PC-3 (cell line): ENCODE data around the gene NDFIP2. TPM values are rescaled to one million over a fixed set of nuclear protein-coding genes. Genes with fewer than 3 reads are reported as not detected.

Experiments
- ATAC-seq: fragments of 200-7000 bp; cut with Tn5 transposase; 2 replicates; pipeline ENCODE4 v1.9.1; 2020; ENCODE audit warnings: mild to moderate bottlenecking, moderate library complexity
- BruUV-seq: library from RNA; stranded (reverse); fragments of 400-500 nt; replicated peaks from 2 replicates; lab custom pipeline; 2021; lab: Mats Ljungman, UMichigan
- CTCF ChIA-PET: fragments of 300-600 bp; sonication (Branson Sonifier 250); formaldehyde crosslinking; loops from one replicate; lab custom pipeline; 2022; ENCODE audit warnings: antibody characterized with exemption; lab: Charles Lee
- POLR2A ChIA-PET: fragments of 300-600 bp; sonication (Branson Sonifier 250); formaldehyde crosslinking; loops from one replicate; lab custom pipeline; 2022; ENCODE audit warnings: antibody characterized with exemption; ENCODE audit not compliant: unreplicated experiment; lab: Charles Lee
- DNase-seq: peaks from one replicate; pipeline ENCODE4 v3.0.0-alpha.2; 2015
- H2AFZ ChIP-seq: fragments of 300-600 bp; sonication (generic); 2 replicates; pipeline ENCODE4 v1.6.0; 2016; ENCODE audit warnings: antibody characterized with exemption, low read length
- H3F3A ChIP-seq: fragments of 300-600 bp; sonication (generic); one replicate; pipeline ENCODE4 v1.6.0; 2017; ENCODE audit warnings: antibody characterized with exemption, low read length, control low read depth, mild to moderate bottlenecking; ENCODE audit not compliant: unreplicated experiment
- H3K27ac ChIP-seq: fragments of 300-600 bp; sonication (generic); 2 replicates; pipeline ENCODE4 v1.5.1; 2016; ENCODE audit warnings: mild to moderate bottlenecking, low read length
- H3K27me3 ChIP-seq: fragments of 300-600 bp; sonication (generic); 2 replicates; pipeline ENCODE4 v1.6.1; 2016; ENCODE audit warnings: low read length, mixed read lengths
- H3K36me3 ChIP-seq: fragments of 300-600 bp; sonication (generic); 2 replicates; pipeline ENCODE4 v1.6.1; 2016; ENCODE audit warnings: low read depth, mixed run types, low read length, mixed read lengths
- H3K4me1 ChIP-seq: fragments of 300-600 bp; sonication (generic); 2 replicates; pipeline ENCODE4 v1.5.1; 2016; ENCODE audit warnings: low read length; ENCODE audit not compliant: insufficient read depth
- H3K4me2 ChIP-seq: fragments of 300-600 bp; sonication (generic); 2 replicates; pipeline ENCODE4 v1.6.0; 2016; ENCODE audit warnings: low read length
- H3K4me3 ChIP-seq: fragments of 300-600 bp; sonication (generic); 2 replicates; pipeline ENCODE4 v1.5.1; 2016; ENCODE audit warnings: mild to moderate bottlenecking, low read length, mixed read lengths
- H3K79me2 ChIP-seq: fragments of 300-600 bp; sonication (generic); 2 replicates; pipeline ENCODE4 v1.6.1; 2017; ENCODE audit warnings: low read length, mixed read lengths
- H3K9ac ChIP-seq: fragments of 300-600 bp; sonication (generic); 2 replicates; pipeline ENCODE4 v1.6.0; 2016; ENCODE audit warnings: mild to moderate bottlenecking, low read length
- H3K9me2 ChIP-seq: fragments of 300-600 bp; sonication (generic); replicated peaks from 2 replicates; pipeline ENCODE4 v1.6.1; 2016; ENCODE audit warnings: mixed run types, low read length, mixed read lengths
- H3K9me3 ChIP-seq: fragments of 300-600 bp; sonication (generic); 2 replicates; pipeline ENCODE4 v1.6.1; 2016; ENCODE audit warnings: low read length, mixed read lengths
- H4K20me1 ChIP-seq: fragments of 300-600 bp; sonication (generic); 2 replicates; pipeline ENCODE4 v1.6.1; 2016; ENCODE audit warnings: low read length, mixed read lengths
- EZH2 ChIP-seq: fragments of 300-600 bp; sonication (generic); IDR thresholded peaks from one replicate; pipeline ENCODE4 v1.6.1; 2017; ENCODE audit warnings: antibody characterized with exemption, mild to moderate bottlenecking, low read length; ENCODE audit not compliant: unreplicated experiment
- EZH2phosphoT487 ChIP-seq: fragments of 300-600 bp; sonication (generic); IDR thresholded peaks from 2 replicates; pipeline ENCODE4 v1.6.1; 2018; ENCODE audit warnings: mild to moderate bottlenecking, antibody characterized with exemption, low read length, borderline replicate concordance
- intact Hi-C: fragments of 100-400 bp; cut with micrococcal nuclease; formaldehyde crosslinking; loops from 2 replicates; pipeline ENCODE4 v1.9.0; 2023
- total RNA-seq: library from RNA; depleted of rRNA; stranded (reverse); fragments of >200 nt; gene quantifications from 2 replicates; pipeline ENCODE4 v1.2.3, GENCODE V29; 2014
- TF ChIP-seq, protein P1 (sequence below): fragments of 300-600 bp; sonication (generic); conservative IDR thresholded peaks from 2 replicates; pipeline ENCODE4 v1.5.1; 2017; ENCODE audit warnings: antibody characterized with exemption, low read depth, mild to moderate bottlenecking, low read length

Gene NDFIP2
- total RNA-seq, 1 experiment from 2014 or later: 19.5 TPM

DNA sequence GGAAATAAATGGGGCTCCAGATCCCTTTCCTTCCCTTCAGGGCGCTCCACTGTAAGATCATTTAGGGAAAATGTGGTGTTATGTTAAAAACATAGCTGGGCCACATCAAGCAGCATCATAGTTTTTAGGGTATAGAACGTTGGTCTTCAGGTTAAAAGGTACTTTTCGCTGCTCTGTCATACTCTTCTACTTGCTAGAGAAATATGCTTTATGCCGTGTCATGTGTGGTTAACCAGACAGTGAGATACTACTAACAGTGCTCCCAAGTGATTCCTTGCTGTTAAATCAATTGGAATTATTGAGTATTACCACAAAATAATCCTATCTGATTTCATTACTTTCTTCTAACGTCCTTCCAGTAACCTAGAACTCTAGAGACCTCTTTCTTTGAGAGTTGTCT lies 1.1 kb upstream of the NDFIP2 start:
- peaks cover 14% of the 10 kb centered on the region for H4K20me1 ChIP-seq
- CTCF ChIA-PET: no interaction called here
- DNase-seq: no peak
- H3K4me2 ChIP-seq: no peak overlapping the region
- H3F3A ChIP-seq: no peaks in the 10 kb centered on the region
- H3K9ac ChIP-seq: no peak overlapping the region
- peaks cover 25% of the 10 kb centered on the region for H3K4me1 ChIP-seq
- H3K4me3 ChIP-seq: no peak overlapping the region
- no peaks in the 10 kb centered on the region for H3K9me2 ChIP-seq
- no TSS peak for BruUV-seq
- TF ChIP-seq EZH2 (no peak), EZH2phosphoT487 (no peak)
- TF ChIP-seq, protein P1, sequence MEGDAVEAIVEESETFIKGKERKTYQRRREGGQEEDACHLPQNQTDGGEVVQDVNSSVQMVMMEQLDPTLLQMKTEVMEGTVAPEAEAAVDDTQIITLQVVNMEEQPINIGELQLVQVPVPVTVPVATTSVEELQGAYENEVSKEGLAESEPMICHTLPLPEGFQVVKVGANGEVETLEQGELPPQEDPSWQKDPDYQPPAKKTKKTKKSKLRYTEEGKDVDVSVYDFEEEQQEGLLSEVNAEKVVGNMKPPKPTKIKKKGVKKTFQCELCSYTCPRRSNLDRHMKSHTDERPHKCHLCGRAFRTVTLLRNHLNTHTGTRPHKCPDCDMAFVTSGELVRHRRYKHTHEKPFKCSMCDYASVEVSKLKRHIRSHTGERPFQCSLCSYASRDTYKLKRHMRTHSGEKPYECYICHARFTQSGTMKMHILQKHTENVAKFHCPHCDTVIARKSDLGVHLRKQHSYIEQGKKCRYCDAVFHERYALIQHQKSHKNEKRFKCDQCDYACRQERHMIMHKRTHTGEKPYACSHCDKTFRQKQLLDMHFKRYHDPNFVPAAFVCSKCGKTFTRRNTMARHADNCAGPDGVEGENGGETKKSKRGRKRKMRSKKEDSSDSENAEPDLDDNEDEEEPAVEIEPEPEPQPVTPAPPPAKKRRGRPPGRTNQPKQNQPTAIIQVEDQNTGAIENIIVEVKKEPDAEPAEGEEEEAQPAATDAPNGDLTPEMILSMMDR: no peak
- H3K27me3 ChIP-seq: no peaks in the 10 kb centered on the region
- no peak overlapping the region for H2AFZ ChIP-seq
- no peaks in the 10 kb centered on the region for H3K36me3 ChIP-seq
- H3K9me3 ChIP-seq: no peaks in the 10 kb centered on the region
- no peak for ATAC-seq
- H3K79me2 ChIP-seq: peaks cover 34% of the 10 kb centered on the region
- no peak overlapping the region for H3K27ac ChIP-seq
- intact Hi-C loops: loop anchor here (2.0 kb wide), 1 partner anchor 45 kb away; no protein-coding TSS in a partner anchor
- POLR2A ChIA-PET: no interaction called here

DNA sequence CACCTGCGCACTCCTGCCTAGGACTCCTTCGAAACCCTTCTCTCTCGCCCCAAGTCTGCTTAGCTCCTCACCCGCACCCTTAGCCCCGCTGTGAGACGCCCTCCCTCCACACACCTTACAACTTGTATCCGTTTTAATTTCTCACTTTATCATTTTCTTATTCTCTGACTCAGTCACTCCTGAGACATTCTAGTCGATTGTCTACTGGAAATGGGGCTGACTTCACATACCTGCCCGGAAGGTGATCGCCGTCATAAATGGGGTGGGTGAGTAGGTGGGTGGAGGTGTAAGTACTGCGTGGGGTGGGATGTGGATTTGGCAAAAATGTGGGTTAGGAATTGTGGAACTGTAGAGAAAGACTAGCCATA lies 714 bp downstream of the NDFIP2 start:
- H3K4me2 ChIP-seq: peak overlapping the region; percentile 92
- no peaks in the 10 kb centered on the region for H3K27me3 ChIP-seq
- peak; percentile 21 for DNase-seq
- ChIA-PET CTCF (interaction anchor here (0.6 to 1.1 kb wide), 2 partner anchors 17 to 58 kb away, joined by 3 to 10 read pairs; no protein-coding TSS in a partner anchor), POLR2A (interaction anchor here (0.5 to 1.0 kb wide), 4 partner anchors 37 to 60 kb away, joined by 4 to 15 read pairs (median 6); no protein-coding TSS in a partner anchor)
- H4K20me1 ChIP-seq: peaks cover 14% of the 10 kb centered on the region
- peak overlapping the region; percentile 98 for H3K4me3 ChIP-seq
- no peaks in the 10 kb centered on the region for H3K9me3 ChIP-seq
- peak overlapping the region; percentile 86 for H3K9ac ChIP-seq
- H3K79me2 ChIP-seq: peaks cover 50% of the 10 kb centered on the region
- peak; percentile 5 for ATAC-seq
- H3F3A ChIP-seq: no peaks in the 10 kb centered on the region
- intact Hi-C loops: loop anchor here (1.0 to 2.0 kb wide), 2 partner anchors 10 to 47 kb away; no protein-coding TSS in a partner anchor
- peaks cover 38% of the 10 kb centered on the region for H3K4me1 ChIP-seq
- no TSS peak for BruUV-seq
- no peaks in the 10 kb centered on the region for H3K36me3 ChIP-seq
- no peak for TF ChIP-seq EZH2phosphoT487
- no peak for TF ChIP-seq EZH2
- TF ChIP-seq, protein P1: no peak
- peak overlapping the region; percentile 66 for H3K27ac ChIP-seq
- H2AFZ ChIP-seq: peak overlapping the region; percentile 84
- no peaks in the 10 kb centered on the region for H3K9me2 ChIP-seq

DNA sequence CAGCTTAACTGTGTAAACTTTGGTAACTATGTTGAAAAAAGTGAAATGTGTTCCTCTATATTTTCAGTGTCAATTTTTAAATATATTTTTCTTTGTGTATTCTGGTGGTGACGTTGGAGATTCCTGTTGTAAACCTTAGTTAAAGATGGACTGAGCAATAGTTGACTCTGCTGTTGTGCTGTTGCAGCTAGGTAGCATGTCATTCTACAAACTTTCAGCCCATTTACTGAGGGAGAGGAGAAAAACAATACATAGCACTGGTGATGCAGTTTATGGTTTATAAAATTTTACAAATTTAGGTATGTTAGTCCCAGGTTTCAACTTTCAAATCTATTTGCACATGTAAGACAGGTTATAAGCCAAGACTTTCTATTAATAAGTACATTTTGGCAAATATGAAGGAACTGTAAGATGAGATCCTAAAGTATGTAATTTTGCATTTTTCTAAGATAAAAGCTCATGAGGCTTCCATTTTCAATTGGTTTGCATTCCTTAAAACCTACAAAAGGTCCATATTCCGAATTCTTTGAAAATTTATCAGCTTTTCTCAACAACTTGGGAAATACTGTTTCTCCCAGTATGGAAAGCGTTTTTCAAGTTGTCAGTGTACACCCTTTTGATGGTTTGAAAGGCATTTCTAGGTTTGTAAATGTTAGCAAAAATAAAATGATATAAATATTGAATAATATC lies 1.5 kb downstream of the NDFIP2 start:
- intact Hi-C loops: no loop called here
- CTCF ChIA-PET: no interaction called here
- ATAC-seq (no peak), DNase-seq (peak; percentile 18)
- peaks cover 38% of the 10 kb centered on the region for H3K4me1 ChIP-seq
- H3K27ac ChIP-seq: no peak overlapping the region
- H3K9me2 ChIP-seq: no peaks in the 10 kb centered on the region
- TF ChIP-seq EZH2: no peak
- TF ChIP-seq, protein P1: no peak
- no peak for TF ChIP-seq EZH2phosphoT487
- peaks cover 14% of the 10 kb centered on the region for H4K20me1 ChIP-seq
- H3K79me2 ChIP-seq: peaks cover 57% of the 10 kb centered on the region
- H3K36me3 ChIP-seq: no peaks in the 10 kb centered on the region
- no peaks in the 10 kb centered on the region for H3K27me3 ChIP-seq
- H3K4me3 ChIP-seq: peak overlapping the region; percentile 98
- H3K4me2 ChIP-seq: peak overlapping the region; percentile 92
- no peak overlapping the region for H2AFZ ChIP-seq
- H3K9ac ChIP-seq: peak overlapping the region; percentile 86
- POLR2A ChIA-PET: interaction anchor here (0.6 kb wide), 1 partner anchor 51 kb away, joined by 3 read pairs; no protein-coding TSS in a partner anchor
- H3K9me3 ChIP-seq: no peaks in the 10 kb centered on the region
- BruUV-seq: TSS peak; percentile 44
- no peaks in the 10 kb centered on the region for H3F3A ChIP-seq
